T-helper 2 cell treated with Interferon-gamma antibody and Interleukin-4, amounts not matched to agents 100 ng/mL and 5 ng/mL, for 36 hours (primary cell): ENCODE measurements around the gene PLXDC2. TPM values are rescaled to one million over a fixed set of nuclear protein-coding genes. Genes with fewer than 3 reads are reported as not detected.

Source experiments
- intact Hi-C: fragments of 100-400 bp; cut with micrococcal nuclease; formaldehyde crosslinking; loops from one replicate; pipeline ENCODE4 v1.15.1; 2023
- total RNA-seq: library from RNA; stranded (reverse); gene quantifications from 2 replicates; pipeline ENCODE4 v1.2.3, GENCODE V29; 2022

PLXDC2 gene
- total RNA-seq, 1 donor from 2014 or later, result not detected

DNA sequence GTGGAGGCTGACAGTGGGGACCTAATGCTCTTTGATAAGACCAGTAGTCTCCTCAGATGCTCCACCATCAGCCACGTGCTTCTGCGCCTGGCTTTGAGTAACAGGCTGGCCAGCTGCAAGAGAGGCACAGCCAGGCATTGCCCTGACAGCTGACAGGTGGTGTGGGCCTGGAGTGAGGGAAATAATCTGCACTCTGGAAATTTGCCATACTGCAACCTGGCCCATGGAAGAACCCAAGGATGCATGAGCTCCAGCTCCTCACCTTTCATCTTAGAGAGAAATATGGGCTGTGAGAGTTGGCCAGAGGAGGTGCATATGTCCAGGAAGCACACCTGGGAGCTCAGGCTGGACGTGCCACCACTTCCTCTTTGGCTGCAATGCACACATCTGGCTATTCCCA lies 118.9 kb downstream of the PLXDC2 start:
- intact Hi-C loops, result no loop called here

DNA sequence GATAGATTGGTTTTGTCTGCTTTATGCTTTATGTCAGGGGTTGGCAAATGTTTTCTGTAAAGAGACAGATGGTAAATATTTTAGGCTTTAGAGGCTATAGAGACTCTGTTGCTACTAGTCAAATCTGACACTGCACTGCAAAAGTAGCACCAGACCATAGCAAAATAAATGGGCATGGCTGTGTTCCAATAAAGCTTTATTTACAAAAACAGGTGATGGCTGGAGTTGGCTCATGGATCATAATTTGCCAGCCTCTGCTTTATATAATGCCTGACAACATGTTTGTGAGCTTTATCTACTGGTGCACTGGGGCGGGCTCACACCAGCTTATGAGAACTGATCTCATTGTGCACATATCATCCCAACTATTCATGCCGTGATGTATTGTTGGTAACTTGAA lies 120.1 kb downstream of the PLXDC2 start:
- intact Hi-C loops, result no loop called here

DNA sequence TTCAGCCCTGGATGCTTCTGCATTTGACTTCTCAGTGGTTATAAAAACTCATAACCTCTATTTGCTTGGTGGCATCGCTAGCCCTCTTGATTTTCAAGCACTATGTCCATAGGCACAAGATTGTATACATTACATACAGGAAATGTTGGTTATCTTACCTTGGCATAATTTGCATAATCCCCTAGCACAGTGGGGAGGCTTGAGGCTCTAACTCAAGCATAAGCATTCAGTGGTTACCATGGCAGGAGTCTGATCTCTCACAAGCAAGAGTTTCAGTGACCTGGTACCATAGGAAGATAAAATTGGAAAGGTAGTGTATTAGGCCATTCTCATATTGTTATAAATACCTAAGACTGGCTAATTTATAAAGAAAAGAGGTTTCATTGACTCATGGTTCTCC lies 121.8 kb downstream of the PLXDC2 start:
- intact Hi-C loops, result no loop called here

DNA sequence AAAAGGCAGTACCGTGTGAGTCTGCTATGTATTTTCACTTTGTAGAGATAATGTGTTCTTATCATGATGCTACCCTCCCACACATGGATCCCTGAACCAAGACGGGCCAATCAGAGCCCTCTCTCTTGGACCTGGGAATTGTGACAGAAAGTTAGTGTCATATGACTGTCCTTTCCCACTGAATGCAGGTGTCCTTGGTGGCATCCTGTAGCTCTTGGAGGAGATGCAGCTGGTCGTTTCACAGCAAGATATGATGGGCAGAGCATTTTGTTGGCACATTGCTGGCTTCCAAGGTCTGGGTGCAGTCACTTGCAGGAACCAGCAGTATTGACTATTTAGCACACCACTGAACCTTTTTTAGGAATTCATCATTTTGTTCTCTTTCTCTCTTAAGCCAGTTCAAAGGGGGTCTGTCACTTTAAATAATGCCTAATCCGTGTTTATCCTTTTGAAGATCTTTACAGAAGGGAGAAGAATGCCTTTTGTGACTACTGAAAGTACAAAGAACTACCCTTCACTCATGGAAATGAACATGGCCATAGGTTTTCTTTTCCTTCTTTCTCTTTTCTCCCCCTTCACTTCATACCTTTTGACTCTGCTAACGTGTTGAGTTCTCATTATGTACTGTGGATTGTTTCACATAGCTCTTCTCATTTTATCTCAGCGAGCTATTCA lies 125.1 kb downstream of the PLXDC2 start:
- intact Hi-C loops, result no loop called here

DNA sequence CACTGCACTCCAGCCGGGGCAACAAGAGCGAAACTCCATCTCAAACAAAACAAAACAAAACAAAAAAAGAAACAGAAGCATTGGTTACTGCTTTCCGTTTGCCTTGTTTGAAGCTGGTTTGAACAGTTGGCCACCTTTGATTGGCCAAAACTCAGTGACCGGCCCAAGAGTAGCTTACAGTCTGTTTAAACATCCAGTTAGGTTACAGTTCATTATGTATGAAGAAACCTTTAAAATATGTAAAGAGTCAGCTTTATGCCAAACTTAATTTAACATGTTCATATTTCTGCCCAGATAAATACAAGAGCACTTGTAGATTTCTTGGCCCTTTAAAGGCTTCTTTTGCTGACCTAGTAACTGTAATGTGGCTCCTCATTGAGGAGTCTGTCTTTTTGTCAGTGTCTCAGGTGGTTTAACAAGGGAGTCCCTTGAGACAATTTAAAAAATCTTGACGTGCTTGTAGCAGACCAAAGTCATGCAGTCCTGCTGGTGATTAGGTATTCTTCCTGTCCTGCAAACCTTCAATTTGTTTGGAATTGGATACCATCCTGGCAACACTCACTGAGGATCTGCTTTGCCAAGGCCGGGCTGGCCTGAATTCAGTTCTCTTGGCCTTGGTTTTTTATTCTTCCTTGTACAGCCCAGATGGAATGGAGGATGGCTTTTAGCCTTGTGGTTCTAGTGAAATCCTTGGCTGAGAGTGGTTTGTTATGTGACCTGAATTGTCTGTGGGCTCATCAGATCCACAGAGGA lies 128.9 kb downstream of the PLXDC2 start:
- intact Hi-C loops, result no loop called here

DNA sequence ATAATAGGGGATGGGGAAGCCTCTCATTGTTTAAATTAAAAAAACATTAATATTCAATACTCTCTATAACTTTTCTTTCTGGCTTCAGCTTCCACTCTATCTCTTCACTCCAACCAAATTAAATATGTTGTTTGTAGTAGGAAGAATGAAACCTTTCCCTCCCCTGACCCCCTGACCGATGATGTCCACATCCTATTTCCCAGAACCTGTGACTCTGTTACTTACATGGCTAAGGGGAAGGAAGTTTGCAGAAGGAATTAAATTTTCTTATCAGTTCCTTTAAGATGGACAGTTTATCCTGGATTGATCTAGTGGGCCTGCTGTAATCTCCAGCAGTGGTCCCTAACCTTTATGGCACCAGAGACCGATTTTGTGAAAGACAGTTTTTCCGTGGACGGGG lies 130.0 kb downstream of the PLXDC2 start:
- intact Hi-C loops, result no loop called here

DNA sequence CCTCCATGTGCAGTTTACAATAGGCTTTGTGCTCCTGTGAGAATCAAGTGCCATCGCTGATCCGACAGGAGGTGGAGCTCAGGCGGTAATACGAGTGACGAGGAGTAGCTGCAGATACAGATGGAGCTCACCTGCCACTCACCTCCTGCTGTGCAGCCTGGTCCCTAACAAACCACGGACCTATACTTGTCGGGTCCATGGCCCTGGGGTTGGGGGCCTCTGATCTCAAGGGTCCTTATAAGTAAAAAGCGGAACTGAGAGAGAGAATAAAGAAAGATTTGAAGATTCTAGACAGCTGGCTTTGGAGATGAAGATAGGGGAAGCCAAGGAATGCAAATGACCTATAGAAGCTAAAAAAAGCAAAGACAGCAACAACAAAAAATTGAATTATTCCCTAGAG lies 130.6 kb downstream of the PLXDC2 start:
- intact Hi-C loops, result no loop called here

DNA sequence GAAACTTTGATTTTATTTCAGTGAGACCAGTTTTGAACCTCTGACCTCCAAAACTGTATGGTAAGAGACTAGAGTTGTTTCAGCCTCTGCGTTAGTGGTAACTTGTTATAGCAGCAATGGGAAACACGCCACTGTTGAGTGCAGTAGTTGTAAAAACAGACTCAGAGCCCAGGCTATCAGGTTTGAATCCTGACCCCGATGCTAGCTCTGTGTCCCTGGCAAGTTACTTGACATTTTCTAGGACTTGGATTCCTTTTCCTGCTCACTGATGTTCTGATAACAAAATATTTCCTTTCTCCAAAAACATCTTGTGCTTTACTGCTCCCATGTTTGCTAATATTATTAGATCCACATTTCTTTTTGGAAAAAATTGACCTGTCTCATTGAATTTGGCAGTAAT lies 131.0 kb downstream of the PLXDC2 start:
- intact Hi-C loops, result no loop called here

DNA sequence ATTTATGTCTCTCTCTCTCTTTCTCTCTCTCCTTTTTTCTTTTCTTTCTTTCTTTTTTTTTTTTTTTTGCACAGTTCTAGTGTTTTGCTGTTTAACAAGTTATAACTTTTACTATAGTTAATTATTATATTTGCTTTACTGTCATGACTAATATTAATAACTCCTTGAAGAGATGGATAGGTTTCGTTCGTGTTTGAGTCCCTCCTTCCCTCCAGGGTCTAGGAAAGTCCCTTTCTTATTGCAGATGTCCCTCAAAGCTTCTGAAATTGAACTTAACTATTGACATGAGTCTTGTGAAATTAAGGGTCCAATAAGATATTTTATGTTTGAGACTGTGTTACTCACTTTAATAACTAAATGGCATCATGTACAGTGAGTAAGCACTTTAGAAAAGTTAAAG lies 131.4 kb downstream of the PLXDC2 start:
- intact Hi-C loops, result no loop called here

DNA sequence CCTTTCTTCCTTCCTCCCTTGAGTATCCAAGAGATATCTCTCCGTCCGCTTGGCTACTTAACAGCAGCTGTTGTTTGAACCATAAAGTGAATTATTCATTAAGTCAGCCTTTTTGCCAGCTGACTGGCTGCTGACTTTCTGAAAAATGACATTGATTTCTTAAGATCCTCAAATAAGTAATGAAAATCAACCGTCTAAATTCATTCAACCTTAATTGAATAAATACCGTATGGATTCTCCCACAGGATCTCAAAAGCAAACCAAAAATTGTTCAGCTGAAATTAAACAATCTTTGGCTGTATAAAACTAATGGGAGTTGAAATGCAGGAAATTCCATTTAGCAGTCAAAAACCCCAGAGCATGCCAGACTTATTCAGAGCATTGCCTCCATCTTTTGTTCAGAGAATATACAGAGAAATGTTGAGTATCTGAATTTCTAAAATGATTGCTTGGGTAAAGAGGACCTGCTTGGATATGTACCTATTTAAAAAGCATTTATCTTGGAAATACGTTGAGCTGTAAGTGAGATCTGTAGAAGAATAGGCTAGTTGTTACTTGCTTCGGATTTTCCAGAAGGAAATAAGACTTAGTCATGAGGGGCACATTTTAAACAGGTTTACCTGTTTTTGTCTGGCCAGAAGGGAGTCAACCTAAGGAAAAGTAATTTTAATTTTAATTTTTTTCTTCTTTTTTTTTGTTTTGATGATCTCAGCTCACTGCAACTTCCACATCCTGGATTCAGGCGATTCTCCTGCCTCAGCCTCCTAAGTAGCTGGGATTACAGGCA lies 136.2 kb downstream of the PLXDC2 start:
- intact Hi-C loops, result no loop called here

DNA sequence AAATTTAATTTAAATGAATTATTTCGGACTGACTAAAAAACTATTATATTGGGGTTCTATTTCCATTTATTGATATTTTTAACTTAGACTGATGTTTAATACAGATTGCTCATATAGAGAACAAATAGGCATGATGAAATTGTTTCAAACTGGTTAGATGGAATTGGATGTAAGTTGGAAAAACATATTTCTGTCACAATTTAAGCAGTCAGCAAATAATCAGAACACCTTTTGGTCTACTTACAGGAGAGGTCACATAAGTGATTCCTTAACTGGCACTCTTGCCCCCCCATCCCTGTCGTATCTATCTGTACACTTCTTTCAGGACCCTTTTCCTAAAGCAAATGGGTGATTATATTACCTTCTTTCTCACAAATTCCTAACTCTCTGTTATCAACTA lies 138.4 kb downstream of the PLXDC2 start:
- intact Hi-C loops, result no loop called here

DNA sequence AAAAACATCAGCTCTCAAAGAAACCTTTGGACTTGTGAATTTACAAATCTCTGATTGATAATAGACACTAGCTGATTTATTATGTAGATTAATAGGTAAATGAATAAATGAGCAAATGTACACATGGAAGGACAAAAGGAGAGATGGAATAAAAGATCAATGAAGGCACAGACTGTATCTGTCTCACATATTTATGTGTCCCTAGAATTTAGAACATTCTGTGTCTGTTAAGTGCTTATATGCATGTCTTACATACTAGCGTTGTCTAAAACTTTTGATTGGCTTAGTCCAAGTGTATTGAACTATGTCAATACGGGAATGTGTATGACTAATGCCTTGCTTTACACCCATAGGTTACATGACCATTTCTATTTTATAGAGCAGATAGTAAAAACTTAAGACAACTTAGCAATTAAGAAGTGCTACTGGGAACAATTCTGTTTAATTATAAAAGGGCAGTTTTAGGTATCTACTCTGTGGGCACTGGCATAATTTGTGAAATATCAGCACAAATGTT lies 140.3 kb downstream of the PLXDC2 start:
- intact Hi-C loops, result no loop called here

DNA sequence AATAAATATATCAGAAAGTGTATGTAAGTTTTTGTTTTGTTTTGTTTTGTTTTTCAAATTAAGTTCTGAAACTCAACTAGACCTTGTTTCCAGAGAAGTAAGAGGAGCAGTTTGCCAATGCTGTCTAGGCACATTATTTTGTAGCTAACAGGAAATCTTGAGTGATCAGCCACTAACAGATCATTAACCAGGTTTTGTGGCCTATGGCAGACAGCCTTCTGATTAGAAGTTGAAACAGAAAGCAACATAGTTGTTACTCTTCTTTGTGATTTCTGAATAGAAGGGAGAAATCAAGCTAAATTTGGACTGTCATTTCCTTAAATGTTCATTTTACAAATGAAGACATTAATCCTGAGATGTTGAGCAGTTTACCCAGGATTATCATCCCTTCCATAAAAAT lies 142.6 kb downstream of the PLXDC2 start:
- intact Hi-C loops, result no loop called here

DNA sequence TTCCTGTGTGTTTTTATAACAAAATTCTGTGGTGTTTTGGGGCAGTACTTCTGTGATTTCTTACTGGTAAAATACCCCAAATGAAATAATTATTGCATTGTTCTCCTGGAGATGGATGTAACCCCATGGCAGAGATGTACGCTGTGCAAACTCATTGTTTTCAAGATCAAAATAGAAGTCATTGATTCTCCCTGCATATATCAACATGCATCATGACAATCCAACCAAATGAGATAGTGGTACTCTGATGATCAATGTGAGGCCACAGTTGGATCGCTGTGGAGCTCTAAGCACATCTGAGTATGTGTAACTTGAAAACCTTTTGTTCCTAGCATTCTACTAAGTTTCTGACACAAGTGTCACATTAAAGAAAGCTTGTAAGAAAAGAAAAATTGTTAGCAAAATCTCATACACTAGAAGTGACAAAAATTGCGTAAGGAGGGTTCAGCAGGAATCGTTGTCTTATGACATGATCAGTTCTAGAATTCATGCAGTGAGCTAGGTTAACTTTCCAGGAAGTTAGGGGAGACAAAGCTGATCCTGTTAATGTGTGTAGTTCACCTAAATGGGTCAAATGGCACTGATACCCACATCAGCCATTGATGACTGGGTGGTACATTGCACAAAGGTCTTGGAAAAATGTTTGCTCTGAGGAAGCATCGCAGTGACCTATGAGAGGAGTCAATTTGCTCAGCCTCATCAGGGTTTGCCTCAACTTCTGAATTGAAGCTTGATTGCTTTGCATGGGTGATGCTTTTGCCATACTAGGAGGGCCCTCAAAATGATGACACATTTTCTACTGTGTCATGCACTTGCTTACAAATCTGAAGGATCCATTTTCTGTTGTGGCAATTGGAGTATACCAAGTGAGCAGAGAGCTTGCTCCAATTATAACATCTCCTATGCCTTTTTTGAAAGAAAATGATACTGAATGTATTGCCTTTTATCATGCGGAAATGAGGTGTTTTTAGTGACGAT lies 145.1 kb downstream of the PLXDC2 start:
- intact Hi-C loops, result no loop called here

DNA sequence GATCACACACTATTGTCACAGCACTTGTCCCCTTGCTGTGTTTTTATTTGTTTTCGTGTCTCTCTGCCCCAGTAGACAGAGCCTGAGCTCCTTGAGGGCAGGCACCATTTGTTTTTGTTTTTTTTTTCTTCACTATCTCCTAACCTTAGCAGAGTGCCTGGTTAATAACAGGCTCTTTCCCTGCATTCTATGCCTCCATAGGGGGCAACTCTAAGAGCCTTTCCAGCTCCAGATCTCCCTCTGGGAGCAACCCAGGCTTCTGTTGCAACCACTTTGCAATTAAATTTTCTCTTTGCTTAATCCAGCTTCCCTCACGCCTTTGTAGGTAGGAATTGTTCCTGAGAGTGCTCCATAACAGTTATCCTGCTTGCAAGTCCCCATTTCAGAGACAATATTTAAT lies 148.4 kb downstream of the PLXDC2 start:
- intact Hi-C loops, result no loop called here

DNA sequence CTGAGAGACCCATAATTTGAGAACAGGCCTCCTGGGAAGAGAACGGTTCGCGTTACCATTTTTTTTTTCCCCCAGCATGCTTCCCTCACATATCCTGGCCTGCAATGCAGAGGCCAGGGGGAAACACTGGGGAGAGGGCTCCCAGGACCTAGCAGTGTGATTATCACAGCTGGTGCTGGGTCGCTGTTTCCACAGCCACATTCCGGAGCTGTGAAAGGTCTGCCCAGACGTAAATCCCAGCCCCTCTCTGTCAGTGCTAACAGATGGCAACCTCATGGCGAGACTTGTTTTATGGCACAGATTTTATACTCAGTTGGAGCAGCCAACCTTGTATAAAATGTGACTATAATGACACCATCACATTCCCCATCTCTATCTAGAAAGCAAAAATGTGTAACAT lies 150.5 kb downstream of the PLXDC2 start:
- intact Hi-C loops, result no loop called here

DNA sequence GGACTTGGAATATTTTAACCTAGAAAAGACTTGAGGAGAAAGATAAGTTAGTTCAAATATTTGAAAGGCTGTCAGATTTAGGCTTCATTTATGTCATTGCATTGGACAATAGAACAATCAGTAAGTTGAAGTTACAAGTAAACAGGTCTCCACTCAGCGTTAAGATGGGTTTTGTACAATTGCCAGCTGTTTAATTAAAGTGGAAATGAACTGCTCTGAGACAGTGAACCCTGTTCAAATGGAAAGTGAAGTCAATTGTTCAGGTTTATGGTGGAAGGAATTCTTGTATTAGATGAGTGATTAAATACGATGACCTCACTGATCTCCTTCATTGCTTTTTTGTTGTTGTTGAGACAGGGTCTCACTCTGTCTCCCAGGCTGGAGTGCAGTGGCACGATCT lies 151.7 kb downstream of the PLXDC2 start:
- intact Hi-C loops, result no loop called here

DNA sequence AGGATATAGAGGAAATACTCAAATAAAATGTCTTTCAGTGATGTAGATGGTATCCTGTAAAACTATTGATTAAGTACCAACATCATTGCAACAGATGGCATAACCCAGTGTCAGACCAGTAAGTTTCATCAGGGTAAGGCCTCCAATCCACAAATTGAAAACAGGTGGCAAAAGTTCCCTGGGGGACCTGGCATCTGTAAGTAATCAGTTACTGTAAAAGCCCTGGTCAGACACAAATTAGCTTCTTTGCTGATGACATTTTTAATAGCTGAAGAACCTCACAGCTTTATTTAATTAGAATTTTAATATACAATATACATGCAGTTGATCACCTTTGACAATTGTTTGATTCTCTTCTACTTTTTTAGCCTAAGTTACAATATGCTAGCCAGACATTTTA lies 152.5 kb downstream of the PLXDC2 start:
- intact Hi-C loops, result no loop called here

DNA sequence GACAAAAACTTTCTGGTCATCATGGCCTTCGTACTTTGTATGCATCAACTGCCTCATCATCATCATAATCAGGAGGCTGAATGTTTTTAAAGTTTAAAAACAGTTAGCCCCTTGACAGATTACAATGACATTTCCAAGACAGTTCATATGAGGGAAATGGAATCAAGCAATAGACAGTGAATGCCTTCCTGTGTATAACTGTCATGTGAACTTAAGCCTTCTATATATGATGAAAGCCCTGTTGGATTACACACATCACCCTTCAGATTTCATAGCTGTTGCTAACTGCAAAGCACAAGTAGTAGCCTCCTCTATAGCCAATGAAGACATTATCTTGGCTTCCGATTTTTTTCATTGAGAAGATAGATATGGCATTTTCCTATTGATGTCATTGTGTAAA lies 154.0 kb downstream of the PLXDC2 start:
- intact Hi-C loops, result no loop called here

DNA sequence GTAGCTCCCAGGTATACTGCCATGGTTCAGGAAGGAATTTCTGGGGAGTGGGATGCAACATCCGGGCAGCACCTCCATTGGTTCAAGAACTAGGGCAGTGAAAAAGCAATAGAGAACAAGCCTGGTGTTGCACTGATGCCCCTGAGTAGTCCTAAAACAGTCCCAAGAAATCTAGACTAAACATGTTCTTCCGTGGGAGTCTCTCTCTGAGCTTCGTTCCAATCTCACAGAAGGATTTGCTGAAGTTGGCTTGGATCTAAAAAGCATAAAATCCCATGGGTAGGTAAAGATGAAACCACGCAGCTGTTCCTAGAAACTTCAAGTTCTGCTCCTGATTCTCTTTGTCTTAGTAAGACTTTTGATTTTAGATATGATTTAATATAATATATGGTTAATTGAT lies 154.5 kb downstream of the PLXDC2 start:
- intact Hi-C loops, result no loop called here
